Fibroblast of skin of right quadriceps (primary cell): Measurements from ENCODE around the gene PSMA6.
"Not testable (repeated sequence)": the region's sequence is repeated elsewhere in the genome, so short reads cannot be mapped to it uniquely, and the experiment has no call there.

Experiments
- DNase-seq: peaks from one replicate; pipeline ENCODE4 v3.0.0-alpha.2; 2013

The PSMA6 gene

GRCh38 chr14:35331605-35332516 is 39.7 kb downstream of the PSMA6 start:
- peak; percentile 21 for DNase-seq

- no peak for DNase-seq
Measured at GRCh38 chr14:35332517-35333263, 40.5 kb downstream of the PSMA6 start.

- DNase-seq: no peak
Measured at GRCh38 chr14:35333264-35333730, 41.1 kb downstream of the PSMA6 start.

GRCh38 chr14:35333797-35334743 is 41.9 kb downstream of the PSMA6 start:
- DNase-seq: no peak

DNA sequence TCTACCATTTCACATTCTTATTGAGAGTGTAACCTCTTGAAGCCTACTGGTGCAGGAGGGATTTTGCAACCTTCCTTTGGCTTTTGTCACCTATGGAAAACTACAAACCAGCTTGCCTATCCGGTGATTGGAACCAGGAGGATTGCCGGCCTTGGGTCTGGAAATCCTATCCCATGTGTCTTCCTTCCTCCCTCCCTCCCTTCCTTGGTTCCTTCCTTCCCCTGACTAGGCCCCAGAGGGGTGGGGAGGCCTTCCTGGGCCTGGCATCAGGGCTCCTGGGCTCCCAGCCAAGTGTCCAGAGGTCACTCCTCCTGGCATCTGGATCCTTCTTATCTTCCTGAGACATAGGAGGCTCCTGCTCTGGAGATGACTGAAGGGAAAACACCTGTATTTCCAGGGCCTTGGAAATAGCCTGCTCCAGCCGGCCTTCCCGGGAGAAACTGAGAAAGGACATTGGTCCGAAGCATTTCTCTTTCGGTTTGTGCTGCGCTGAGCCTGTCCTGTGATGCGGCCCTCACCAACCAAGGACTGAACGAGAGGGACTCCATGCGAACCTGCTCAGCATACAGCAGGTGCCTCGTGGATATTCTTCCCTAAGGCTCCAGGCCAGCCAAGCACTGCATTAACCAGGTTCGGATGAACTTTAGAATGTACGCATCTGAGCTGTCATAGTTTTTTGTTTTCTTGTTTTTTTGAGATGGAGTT is 43.4 kb downstream of the PSMA6 start:
- no peak for DNase-seq

- not testable (repeated sequence) for DNase-seq
Measured at GRCh38 chr14:35336171-35336493, 44.0 kb downstream of the PSMA6 start.

GRCh38 chr14:35336494-35337268 is 44.5 kb downstream of the PSMA6 start:
- peak; percentile 43 for DNase-seq

- no peak for DNase-seq
Measured at GRCh38 chr14:35337269-35338255, 45.4 kb downstream of the PSMA6 start.

DNA sequence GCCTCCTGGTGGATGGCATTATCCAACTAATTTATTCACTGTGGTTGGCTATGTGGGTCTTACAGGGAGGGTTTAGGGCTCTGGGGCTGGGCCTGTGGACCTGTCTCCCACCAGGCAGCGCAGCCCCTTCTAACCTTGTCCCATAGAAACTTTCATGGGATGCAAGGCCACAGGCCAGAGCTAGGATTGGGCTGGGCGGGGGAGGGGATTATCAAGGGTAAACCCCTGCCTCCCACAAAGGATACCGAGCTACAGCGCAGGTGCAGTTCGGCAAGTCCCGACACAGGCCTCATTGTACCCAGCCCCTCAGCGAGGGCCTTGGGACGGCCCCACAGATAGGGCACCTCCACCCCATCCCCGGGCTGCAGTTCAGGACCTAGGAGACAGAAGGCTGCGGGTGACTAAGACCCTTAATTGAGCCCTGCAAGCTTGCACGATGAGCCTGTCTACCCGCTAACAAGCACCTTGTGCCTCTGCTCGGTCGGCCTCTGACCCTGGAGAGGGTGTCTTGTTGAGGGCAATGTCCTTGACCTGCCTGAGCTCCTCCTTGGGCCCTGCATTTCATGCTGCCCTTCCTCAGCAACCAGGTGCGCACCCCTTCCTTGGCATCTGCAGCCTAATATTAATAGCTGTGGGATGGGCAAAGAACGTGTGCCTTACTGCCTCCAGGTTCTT is 46.7 kb downstream of the PSMA6 start:
- DNase-seq: no peak

GRCh38 chr14:35339761-35340406 is 47.7 kb downstream of the PSMA6 start:
- DNase-seq: no peak

DNA sequence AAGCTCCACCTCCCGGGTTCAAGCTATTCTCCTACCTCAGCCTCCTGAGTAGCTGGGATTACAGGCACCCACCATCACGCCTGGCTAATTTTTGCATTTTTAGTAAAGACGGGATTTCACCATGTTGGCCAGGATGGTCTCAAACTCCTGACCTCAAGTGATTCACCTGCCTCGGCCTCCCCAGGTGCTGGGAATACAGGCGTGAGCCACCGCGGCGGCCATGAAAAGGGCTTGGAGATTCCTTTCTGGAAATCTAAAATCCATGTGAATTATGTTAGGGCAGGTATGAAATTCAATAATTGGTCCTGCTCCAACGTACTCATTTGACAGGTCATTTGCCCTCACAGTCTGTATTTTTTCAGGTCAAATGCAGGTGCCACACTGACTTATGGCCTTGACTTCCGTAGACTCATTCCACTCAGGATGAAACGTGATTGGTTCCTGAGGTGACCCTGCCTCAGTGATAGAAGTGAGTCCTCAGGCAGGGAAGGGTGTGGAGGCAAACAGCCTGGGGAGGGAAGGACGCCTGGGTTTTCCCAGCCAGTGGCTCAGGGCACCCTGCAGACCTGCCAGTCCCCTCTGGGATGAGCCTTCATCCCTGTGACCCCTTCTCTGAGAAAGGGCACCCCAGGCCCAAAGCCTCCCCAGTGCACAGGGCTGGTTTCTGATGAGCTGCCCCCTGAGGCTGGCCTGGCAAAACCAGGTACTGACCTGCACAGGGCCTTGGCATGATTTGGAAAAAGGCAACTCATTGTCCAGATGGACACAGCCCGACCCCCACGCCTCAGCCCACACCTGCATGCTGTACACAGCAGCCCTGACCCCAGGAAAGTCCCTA is 48.7 kb downstream of the PSMA6 start:
- DNase-seq: no peak

GRCh38 chr14:35341454-35341750 is 49.2 kb downstream of the PSMA6 start:
- DNase-seq: no peak

DNA sequence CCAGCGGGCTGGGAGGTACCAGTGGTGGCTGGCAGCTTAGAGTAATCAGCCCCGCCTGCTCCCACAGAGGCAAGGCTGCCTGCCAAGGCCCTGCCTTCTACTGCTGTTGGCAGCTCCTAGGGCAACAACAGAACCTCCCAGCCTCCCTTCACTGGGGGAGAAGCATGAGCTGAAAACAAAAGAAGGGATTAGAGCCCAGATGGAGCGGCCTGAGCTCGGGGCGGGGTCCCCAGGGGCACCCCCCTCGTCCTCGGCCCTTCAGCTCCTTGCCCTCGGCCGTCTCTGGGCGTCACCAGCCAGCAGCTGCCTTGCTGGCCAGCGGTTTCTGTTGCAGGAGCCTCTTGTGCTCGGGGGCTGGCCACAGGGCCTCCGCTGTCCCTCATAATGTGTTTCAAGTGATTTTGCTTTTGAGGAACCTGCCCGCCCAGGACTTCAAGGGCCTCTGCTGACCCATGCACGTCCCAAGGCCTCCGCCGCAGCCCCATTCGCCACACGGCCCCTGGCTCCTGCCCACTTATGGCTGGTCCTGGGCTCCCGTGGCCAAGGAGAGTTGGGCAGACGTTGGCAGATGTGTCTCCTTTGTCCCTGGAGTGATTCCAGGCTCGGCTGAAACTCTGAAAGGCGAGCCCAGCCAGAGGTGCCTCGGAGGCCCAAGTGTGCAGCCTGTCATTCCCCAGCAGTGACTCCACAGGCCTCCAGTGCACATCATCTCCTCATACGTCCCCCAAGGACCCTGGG is 49.7 kb downstream of the PSMA6 start:
- DNase-seq: peak; percentile 61

- no peak for DNase-seq
Measured at GRCh38 chr14:35342489-35343010, 50.4 kb downstream of the PSMA6 start.

DNA sequence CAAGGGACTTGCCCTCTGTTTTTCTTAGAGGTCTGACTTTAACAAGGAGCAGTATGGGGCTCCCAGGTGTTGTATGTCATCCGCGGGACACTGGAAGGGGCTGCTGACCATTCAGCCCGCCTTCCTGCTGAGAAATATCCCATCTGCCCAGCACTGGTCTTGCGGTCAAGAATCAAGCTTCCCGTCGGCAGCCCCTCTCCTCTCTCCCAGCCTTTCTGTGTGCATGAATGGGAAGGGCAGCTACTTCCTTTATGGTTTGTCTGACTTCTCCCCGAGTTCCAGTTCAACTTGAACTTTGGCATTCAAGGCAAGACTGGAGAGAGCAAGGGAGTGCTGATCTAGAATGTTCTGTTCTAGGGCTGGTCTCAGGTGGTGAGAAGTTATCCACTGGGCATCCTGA is 51.5 kb downstream of the PSMA6 start:
- no peak for DNase-seq

- no peak for DNase-seq
Measured at GRCh38 chr14:35344107-35344807, 52.1 kb downstream of the PSMA6 start.
